K562 (cell line): ENCODE data around the gene ZNF699. TPM values are rescaled to one million over a fixed set of nuclear protein-coding genes. Genes with fewer than 3 reads are reported as not detected.

Experiments used
- BDP1 ChIP-seq: IDR thresholded peaks from 3 replicates; pipeline ENCODE4 v1.6.1; 2011; ENCODE audit not compliant: insufficient read length, insufficient read depth
- LEF1 ChIP-seq: fragments of 450-650 bp; IDR thresholded peaks from 2 replicates; pipeline ENCODE4 v1.6.1; 2016; ENCODE audit warnings: mild to moderate bottlenecking
- PBX2 ChIP-seq, 2 experiments: IDR thresholded peaks in 1 of 2; conservative IDR thresholded peaks in 1 of 2; 2 replicates each; pipeline ENCODE4 v1.6.1; 2016; ENCODE audit warnings: low read depth in 2 of 2, mild to moderate bottlenecking in 1 of 2, missing compliant biosample characterization in 1 of 2, missing genetic modification characterization in 1 of 2, moderate library complexity in 1 of 2
- TBP ChIP-seq: optimal IDR thresholded peaks from 2 replicates; pipeline ENCODE3; 2011; ENCODE audit warnings: low read depth, low read length, improper control_type of control experiment
- polyA plus RNA-seq, 8 experiments: library from polyadenylated mRNA; depleted of rRNA in 4 of 8; stranded (reverse) in 5 of 8; unstranded in 3 of 8; fragments of >200 nt; fragmentation: Nextera tagmentation in 2 of 8; fragmentation: Illumina TruSeq in 1 of 8; extraction: Ambion mirVana in 2 of 8; extraction: Trizol in 1 of 8; gene quantifications; 2 replicates each; pipeline versions ENCODE4 v1.2.1 to v1.2.3, GENCODE V29; 2011 to 2014; ENCODE audit warnings: inconsistent platforms in 1 of 8, missing spikeins in 1 of 8
- total RNA-seq, 7 experiments: library from RNA; depleted of rRNA in 6 of 7; stranded (reverse); fragments of >200 nt in 6 of 7; fragmentation: Illumina TruSeq in 2 of 7; extraction: Trizol in 2 of 7; gene quantifications; 2 replicates each; pipeline versions ENCODE4 v1.2.1 to v1.2.3, GENCODE V29; 2011 to 2021; ENCODE audit warnings: low replicate concordance in 1 of 7
- TF ChIP-seq, protein P1 (sequence below): IDR thresholded peaks from 2 replicates; pipeline ENCODE4 v1.6.1; 2012; ENCODE audit warnings: low read depth, low read length, improper control_type of control experiment, borderline replicate concordance

Gene ZNF699
- total and polyA plus RNA-seq, 9 of the 15 experiments (the other 6 are each of a cell fraction or from before 2014, with no cell fraction given): 0.08 to 4.1 (median 3.1) TPM

DNA sequence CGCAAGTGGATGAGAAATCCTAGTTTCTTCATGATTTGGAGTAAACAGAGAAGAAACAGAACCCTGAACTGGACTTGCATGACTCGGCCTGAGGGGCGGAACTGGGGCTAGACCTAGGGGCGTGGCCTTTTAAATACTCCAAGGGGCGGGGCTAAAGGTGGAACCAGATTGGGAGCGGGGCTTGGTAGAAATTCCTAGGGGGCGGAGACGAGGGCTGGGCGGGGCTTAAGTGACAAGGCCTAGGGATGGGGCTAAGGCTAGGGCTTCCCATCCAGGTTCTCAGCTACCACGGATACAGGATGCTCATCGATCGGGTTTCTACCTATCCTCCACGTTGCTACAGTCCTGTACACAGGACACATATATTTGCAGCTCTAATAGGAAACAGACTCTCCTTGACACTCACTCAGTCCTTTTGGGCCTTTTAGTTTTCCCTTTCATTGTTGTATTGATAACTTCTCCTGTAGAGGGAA lies 372 bp upstream of the ZNF699 start (continued):
- TF ChIP-seq, protein P1, sequence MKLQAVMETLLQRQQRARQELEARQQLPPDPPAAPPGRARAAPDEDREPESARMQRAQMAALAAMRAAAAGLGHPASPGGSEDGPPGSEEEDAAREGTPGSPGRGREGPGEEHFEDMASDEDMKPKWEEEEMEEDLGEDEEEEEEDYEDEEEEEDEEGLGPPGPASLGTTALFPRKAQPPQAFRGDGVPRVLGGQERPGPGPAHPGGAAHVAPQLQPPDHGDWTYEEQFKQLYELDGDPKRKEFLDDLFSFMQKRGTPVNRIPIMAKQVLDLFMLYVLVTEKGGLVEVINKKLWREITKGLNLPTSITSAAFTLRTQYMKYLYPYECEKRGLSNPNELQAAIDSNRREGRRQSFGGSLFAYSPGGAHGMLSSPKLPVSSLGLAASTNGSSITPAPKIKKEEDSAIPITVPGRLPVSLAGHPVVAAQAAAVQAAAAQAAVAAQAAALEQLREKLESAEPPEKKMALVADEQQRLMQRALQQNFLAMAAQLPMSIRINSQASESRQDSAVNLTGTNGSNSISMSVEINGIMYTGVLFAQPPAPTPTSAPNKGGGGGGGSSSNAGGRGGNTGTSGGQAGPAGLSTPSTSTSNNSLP: no peak
- TF ChIP-seq TBP (peak; percentile 42), PBX2 (CRISPR knock-in tag; IDR thresholded peaks at IDR 0.05; ENCODE audit: low read depth) (no peak), PBX2 (tag; conservative IDR thresholded peaks at IDR 0.05; ENCODE audit: low read depth) (no peak), LEF1 (no peak), BDP1 (no peak)
